HL-60/S4 treated with retinoic acid at 250 ng/mL for 4 days and 3 days (cell line): ENCODE results near the gene FTL.

Source experiments
- in situ Hi-C: fragments of 300-500 bp; cut with MboI; formaldehyde crosslinking; loops from 2 replicates; pipeline ENCODE4 v1.7.0; 2022; ENCODE audit warnings: low sequenced_read_pairs

Gene FTL

DNA sequence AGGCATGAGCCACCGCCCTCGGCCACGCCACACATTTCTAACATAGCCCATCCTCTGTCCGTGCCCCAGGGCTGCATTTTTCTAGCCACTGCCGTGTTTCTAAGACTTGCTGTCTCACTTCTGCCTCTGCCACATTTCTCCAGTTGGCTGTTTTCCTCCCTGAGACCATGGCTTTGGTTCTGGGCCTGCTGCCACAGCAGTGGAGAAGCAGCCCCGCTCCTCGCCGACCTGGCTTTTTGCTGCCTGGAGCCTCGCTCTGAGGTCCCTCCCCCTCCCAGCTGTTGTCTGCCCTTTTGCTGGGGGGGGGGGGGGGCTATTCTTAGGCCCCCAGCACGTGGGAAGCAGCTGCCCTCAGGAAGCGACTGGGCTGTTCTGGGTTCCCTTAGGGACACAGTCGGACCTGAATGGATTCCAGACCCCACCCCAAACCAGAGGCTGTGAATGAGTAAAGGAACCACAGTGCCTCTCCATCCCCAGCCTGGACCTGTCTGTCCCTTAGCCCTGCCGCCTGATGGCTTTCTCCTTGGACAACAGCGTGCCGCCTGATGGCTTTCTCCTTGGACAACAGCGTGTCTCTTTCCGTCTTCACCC lies 24.7 kb downstream of the FTL start:
- in situ Hi-C loops: no loop called here

DNA sequence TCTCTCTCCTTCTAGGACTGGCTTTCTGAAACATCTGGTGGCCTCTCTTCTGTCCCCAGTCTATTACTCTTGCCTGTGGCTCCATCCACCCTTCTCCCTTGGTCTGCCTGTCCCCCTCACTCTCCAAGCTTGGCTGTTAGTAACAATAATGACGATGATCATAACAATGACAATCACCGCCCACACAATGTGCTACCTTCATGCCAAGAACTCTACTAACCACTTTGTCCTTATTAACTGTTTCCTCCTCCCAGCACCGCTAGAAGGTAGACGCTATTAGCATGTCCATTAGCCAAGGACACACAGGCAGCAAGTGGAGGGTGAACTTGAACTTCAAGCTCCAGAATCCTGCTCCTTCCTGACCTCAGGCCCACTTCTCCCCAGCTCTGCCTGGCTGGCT lies 25.3 kb downstream of the FTL start:
- in situ Hi-C loops: no loop called here

DNA sequence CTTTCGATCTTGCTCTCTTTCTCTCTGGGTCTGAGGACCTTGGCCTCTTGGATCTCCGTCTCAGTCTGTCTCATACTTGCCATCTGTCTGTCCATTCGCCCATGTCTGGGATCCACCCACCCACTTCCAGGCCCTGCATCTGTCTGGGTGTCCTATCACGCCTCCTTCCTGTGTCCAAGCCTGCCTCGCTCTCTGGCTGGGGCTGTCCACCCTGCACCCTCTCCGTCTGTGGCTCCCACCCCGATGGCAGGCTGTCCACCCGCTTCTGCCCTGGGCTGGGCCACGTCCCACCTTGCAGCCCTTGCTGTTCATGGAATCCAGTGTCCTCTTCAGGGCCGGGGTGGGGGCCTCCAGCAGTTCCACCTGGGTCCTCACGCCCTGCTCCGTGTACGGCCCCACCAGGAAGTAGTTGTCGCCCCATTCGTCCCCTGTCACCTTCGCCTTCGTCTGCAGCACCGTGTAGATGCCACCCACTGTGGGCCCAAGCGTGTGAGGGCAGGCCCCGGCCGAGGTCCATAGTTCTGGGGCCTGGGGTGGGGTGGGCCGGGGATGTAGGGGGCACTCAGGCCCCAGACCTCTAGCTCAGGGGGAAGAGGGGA lies 26.0 kb downstream of the FTL start:
- in situ Hi-C loops: no loop called here

DNA sequence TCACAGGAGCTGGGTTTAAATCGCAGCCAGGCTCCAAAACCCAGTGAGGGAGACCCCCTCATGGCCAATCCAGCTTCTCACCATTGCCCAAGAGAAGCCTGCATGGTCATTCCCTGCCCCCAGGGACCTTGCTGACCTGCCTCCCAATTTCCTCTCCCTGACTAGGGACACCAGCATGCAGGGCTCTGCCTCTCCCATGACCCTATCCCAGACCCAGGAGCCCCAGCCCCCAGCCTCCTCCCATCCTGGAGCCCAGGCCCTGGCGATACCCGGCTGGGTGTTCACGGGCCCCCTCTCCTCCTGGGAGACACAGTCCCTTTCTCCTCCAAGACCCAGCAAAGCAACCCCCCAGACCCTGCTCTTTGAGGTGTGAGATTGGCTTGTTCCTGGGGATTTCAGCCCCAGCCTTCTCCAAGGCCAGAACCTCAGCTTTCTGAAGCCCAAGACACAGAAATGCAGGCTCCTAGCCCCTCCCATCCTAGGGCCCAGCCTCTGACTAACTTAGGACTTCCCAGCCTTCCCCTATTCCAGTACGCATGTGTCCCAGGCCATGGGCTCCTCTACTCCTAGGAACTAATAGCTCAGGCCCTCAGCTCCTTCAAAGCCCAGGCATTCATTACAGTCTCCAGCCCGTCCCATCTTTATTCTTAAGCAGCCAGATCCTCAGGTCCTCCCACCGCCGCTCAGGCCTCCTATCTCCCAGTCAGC lies 26.9 kb downstream of the FTL start:
- in situ Hi-C loops: no loop called here

DNA sequence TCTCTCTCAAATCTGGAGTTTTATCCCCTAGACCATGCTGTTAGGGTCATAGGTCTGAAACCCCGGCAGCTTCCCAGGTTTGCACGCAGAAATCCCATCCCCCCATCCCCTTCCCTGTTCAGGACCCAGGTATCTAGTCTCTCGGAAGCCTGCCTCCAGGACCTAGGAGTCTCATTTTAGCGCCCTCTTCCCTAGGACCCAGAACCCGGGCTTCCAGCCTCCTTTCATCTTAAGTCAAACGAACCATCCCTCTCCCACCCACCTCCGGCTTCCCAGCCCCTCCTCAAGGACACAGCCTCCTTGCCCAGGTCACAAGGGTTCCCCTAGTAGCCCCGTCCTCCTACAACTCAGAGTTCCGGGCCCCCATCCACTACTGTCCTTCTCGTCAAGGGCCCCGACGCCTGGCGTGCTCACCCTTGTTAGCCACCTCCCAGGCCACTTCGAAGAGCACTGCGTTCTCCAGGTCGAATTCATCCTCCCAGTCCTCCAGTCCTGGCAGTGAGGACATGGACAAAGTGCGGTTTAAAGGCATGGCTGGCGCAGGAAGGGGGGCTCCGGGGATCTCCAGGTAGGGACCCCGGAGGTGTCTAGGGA lies 27.6 kb downstream of the FTL start:
- in situ Hi-C loops: no loop called here

DNA sequence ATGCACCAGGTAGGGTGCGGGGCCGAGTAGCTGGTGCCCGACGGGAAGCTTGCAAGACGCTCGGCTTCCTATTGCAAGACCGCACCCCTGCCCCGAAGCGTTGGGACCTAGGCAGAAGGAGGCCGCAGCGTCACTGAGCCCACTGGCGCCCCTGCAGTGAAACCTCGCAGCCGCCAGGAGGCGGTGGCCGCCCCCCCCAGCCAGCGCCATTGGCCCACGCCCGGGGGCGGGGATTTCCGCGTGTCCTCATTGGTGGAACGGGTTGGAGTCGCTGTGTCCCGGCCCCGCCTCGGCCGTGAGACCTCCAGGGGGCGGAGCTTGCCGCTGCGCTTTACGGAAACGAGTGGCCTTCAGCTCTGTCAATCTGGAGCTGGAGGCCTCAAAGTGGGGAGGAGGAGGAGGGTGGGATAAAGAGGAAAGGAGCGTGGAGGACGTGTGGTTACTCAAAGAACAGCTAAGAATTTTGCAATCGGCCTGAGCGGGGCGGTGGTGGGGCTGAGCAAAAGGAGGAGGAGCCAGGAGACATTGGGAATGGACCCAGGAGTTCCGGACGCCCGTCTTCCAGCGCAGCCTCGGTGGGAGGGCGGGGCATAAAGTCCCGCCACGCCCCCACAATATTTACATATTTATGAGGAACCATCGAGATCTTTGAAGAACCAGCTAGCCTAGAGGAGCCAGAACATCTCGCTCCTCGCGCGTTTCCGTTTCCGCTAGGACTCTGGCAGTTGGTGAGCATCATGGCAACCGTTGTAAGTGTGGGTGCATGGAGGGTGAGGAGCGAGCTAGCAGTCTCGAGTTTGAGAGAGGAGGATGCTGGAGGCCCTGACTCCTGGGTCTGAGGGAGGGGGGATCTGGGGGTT lies 28.3 kb downstream of the FTL start, which contains the start of the genes GYS1 and RUVBL2:
GYS1 (minus strand) TSS at position 135 of the 860 bp plus-strand sequence. CDS start 197 bp downstream, outside the sequence.
RUVBL2 (plus strand) TSS at position 713 of the 860 bp plus-strand sequence; CDS start at position 738, 25 bp downstream.
- in situ Hi-C loops: no loop called here

DNA sequence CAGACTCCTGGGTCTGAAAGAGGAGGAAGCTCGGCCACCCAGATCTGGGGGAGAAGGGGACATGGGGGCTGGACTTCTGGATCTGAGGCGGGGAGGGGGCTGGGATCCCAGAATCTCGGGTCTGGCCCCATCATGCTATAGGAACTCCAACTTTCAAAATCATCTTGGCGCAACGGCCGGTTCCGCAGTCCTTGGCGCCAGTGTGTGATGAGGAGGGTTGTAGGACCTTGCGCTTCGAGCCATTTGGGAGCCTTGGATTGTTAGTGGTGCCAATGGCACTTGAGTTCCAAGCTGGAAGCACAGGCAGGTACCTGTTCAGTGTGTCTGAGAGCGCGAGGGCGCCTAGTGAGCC lies 28.9 kb downstream of the FTL start:
- in situ Hi-C loops: no loop called here

DNA sequence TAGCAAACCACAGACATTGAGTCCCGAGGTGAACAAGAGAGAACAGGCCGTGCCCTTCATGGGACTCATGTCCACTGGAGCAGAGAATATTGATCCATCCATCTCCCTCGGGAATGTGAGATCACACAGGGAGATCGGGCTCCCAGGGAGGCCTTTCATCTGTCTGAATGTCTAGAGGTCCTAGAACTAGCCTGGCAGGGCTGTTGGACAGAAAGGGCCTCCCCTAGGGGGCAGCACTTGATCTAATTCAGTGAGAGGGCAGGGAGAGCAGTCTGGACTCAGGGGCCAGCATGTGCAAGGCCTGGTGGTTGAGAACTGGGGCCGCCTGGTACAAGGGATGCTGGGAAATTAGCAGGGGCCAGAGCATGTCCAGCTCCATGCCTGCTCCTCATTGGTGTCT lies 32.9 kb downstream of the FTL start:
- in situ Hi-C loops: no loop called here

DNA sequence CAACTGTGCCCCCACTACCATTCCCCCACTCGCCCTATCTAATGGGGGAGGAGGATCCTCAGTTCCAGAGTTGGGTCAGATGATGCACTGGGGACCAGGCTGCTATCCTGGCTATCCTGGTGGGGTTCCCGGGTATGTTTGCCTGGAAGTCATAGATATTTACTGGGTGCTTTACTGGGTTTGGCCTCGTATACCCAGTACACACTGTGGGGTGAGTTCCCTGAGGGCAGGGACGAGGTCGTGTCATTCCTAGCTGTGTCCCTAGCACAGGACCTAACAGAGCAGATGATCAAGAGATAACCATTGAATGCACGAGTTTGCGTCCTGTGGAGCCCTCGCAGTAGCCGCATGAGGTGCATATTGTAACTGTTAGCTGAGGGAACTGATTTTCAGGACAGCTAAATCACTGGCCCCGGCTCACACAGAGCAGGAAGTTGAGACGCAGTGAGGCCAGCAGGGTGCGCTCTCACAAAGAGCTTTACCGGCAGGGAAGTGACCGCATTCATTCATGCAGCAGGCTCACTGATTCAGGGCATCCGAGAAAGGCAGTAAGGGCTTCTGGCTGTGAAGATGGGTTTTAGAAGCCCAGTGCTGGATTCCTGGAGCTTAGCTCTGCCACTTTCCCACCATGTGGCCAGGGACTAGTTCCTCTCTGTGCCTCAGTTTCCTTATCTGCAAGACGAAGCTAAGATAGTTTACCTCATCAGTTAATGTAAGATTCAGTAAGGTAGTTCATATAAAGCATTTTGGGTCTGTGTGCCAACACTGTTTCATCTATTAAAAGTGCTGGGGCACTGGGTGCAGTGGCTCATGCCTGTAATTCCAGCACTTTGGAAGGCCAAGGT lies 34.6 kb downstream of the FTL start:
- in situ Hi-C loops: no loop called here

DNA sequence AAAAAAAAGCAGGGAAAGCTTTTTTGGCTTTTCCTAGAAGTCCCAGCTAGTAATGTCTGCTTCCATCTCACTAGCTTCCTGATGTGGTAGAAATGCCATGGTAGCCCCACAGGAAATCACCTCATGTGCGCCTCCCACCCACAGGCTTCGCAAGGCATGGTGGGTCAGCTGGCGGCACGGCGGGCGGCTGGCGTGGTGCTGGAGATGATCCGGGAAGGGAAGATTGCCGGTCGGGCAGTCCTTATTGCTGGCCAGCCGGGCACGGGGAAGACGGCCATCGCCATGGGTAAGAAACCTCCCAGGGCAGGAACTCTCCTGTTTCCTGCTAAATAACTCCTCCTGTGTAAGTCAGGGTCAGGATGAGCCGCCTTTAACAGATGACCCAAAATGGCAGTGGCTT lies 39.0 kb downstream of the FTL start:
- in situ Hi-C loops: no loop called here

DNA sequence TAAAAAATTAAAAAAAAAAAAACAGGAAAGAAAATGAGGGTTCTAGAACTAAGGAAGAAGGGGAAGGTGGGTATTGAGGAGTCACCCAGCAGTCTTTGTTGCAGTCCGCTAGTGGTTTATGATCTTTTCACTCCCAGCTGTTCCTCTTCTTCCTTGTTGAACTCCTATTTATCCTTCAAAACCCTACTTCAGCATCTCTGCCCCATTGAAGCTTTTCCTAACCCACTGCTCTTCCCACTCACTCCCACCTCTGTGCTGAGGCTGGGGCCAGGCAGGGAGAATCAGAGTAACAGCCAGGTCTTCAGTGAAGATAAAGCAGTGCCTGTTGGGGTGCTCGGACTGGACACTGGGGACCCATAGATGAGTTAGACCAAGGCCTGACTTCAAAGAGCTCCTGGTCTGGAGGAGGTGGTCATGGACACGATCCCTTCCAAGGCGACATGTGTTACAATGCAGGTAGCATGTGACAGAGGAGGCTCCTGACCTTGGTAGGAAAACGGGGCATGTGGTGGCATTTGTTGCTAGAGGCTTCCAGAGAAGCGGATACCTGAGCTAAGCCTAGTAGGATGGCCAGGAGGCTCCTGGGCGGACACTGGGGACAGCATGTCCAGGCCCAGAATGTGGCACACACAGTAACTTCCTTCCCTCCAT lies 40.0 kb downstream of the FTL start:
- in situ Hi-C loops: no loop called here

DNA sequence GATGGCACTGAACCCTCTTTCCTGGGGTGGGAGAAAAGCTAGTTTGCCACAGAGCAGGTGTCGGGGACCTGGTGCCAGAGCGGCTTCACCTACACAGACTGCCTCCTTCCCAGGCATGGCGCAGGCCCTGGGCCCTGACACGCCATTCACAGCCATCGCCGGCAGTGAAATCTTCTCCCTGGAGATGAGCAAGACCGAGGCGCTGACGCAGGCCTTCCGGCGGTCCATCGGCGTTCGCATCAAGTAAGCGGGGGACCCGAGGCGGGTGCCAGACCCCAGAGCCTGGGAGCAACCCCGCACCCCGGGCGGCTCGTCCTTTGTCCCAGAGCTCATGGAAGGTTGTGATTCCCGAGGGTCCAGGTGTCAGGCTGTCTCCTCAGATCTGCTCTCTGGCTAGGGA lies 41.8 kb downstream of the FTL start:
- in situ Hi-C loops: no loop called here

DNA sequence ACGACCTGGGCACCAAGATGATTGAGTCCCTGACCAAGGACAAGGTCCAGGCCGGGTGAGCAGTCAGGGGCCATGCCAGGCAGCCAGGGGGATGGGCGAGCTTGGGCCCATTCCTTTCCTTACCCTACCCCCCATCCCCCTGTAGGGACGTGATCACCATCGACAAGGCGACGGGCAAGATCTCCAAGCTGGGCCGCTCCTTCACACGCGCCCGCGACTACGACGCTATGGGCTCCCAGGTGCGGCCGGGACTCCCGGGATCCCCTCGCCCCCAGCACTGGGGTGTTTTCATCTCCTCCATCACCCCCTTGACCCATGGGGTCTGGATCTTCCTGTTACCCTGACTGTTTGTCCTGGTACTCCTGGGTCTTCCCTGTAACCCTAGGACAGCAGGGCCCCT lies 44.7 kb downstream of the FTL start:
- in situ Hi-C loops: no loop called here

DNA sequence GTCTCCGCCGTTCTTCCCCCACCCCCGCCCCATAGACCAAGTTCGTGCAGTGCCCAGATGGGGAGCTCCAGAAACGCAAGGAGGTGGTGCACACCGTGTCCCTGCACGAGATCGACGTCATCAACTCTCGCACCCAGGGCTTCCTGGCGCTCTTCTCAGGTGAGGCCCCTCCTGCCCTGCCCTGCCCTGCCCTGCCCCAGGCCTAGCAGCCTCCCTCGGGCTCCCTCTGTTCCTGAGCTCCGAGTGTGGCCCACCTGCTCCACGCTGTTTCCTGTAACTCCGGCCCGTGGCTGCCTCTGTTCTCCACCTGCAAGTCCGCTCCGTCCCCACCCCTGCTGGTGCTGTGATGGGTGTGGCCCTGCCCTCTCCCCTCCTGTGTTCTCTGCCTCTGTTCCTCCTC lies 45.3 kb downstream of the FTL start:
- in situ Hi-C loops: no loop called here

DNA sequence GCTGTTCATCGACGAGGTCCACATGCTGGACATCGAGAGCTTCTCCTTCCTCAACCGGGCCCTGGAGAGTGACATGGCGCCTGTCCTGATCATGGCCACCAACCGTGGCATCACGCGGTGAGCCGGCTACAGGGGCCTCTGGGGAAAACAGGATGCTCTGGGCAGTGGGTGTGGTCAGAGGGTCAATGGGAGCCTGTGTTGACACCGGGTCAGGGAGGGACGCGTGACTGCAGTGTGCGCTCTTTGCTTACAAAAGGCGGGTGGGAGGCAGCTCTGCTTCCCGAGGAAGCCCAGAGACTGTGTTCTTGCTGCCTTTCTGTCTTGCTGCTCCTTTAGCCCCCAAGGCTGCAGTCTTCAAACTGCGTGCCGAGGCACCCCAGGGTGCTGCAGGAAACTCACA lies 46.1 kb downstream of the FTL start:
- in situ Hi-C loops: no loop called here

DNA sequence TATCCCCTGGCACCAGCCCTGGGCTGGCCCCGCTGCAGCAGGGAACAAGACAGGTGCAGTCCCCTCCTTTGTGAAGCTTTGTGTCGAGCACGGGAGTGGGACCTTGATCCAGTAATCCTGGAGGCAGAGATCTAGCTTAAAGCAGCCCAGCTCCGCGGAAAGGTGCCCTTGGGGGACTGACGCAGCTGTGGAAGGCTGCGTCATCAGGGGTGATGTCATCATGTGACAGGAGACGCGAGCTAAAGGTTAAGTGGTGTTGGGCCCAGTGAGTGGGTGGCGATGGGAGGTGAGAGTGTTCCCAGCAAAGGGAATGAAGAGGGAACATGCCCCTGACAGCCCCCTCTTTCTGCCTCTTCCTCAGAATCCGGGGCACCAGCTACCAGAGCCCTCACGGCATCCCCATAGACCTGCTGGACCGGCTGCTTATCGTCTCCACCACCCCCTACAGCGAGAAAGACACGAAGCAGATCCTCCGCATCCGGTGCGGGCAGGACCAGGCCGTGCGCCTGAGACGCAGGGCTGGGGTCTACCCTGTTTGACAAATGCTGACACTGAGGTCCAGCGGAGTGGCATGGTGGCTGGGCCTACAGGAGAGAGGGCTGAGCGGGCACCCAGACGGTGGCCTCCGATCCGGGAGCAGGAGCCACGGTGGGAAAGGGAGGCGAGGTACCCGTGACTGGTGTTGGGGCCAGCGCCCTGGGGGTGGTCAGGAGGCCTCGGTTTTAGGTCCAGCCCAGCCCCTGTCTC lies 49.2 kb downstream of the FTL start:
- in situ Hi-C loops: no loop called here

DNA sequence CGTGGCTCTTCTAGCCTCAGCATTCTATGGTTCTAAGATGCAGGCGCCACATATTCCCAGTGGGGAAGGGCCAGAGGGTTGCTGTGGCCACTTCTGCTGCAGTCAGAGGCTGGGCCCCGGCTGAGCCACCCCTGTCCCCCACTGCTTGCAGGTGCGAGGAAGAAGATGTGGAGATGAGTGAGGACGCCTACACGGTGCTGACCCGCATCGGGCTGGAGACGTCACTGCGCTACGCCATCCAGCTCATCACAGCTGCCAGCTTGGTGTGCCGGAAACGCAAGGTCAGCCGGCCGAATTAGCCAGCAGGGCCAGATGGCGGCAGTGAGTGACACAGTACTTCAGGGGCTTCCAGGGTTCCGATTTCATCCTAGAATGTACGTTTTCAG lies 49.8 kb downstream of the FTL start:
- in situ Hi-C loops: no loop called here

DNA sequence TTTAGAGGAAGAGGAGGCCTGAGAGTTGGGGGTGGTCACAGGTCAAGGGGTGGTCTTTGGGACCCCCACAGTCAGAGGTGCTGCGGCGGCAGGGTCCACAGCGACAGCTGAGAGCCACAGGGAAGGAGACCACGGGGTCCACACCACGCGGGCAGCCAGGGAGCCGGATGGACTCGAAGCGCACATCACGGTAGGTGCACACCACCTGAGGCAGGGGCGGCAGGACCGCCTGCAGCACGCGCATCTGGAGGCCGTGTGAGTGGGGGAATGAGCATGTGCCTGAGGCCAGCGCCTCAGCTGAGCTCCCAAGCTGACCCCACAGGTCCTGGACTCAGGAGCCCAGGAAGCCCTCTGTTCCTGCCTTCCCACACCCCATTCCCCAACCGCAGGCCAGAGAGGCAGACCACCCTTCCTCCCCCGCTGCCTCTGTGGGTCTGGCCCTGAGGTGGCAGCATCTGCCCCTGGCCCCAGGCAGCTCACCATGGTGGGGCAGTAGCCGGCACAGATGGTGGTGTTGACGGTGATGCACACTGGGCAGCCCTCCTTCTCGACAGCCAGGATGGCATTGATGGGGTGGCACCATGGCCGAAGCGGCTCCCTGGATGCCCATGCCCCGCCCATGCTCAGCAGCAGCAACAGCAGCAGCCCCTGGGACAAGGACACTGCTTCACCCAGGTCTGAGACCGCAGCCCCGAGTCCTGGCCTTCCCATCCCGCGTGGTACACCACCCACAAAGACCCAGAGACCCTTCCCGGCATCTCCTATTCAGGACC lies 51.1 kb downstream of the FTL start:
- in situ Hi-C loops: no loop called here
